Upper lobe of left lung (tissue), 4 donors: ENCODE data around the gene HNRNPR.

Source experiments
- CTCF ChIP-seq, 6 experiments: fragments of 450-650 bp in 4 of 6; fragments of 200-600 bp in 2 of 6; sonication (generic) in 2 of 6; IDR thresholded peaks; one replicate each; pipeline ENCODE4 v1.5.1; 2016 to 2019; ENCODE audit warnings: antibody characterized with exemption in 6 of 6
- EP300 ChIP-seq, 4 donors: sonication (generic); formaldehyde crosslinking; IDR thresholded peaks; one replicate each; pipeline ENCODE4 v1.5.1; 2017; ENCODE audit warnings: antibody characterized with exemption in 4 of 4, control low read depth in 2 of 4
- POLR2A ChIP-seq, 4 donors: fragments of 450-650 bp; IDR thresholded peaks; one replicate each; pipeline ENCODE4 v1.5.1; 2016 to 2017; ENCODE audit warnings: antibody characterized with exemption in 4 of 4, mild to moderate bottlenecking in 2 of 4
- POLR2AphosphoS5 ChIP-seq, 2 donors: sonication (generic); formaldehyde crosslinking; IDR thresholded peaks; one replicate each; pipeline ENCODE4 v1.5.1; 2017; ENCODE audit warnings: antibody characterized with exemption in 2 of 2

DNA sequence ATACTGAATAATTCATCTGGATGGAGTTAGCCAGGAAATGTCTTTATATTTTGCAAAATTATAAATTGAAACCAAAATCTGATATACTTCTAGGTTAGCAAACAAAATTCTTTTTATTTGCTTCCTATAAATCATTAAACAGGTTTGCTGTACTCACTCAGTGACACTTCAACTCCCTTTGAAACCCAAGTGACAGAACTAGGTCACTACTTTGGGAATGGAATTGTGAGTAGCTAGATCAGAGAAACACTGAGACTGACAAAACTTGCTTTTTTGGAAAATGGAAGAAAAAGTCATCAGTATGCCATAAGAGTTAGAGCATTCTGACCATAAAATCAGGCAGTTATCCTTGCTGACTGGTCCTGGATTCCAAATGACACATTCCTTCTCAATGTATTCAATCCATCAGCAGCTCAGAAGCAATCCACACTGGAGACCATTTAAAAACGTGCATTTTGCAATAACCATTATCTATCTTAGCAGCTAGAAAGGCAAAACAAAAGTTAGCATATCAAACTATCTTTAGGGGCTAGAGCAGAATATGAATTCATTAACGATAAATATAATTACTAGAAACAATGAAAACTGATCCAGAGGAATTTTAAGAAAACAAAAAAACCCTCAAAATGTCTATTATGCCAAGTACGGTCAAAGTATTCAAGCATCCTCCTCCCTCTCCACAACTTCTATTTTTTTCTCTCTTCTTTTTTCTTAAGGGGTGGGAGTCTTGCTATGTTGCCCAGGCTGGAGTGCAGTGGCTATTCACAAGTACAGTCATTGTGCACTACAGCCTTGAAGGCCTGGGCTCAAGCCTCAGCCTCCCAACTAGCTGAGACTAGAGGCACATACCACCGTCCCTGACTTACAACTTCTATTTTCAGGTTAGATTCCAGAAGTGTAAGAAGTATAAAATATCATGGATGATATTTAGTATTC lies 60.1 kb downstream of the HNRNPR start:
- no peak for TF ChIP-seq EP300 (IDR thresholded peaks at IDR 0.05)
- TF ChIP-seq POLR2A (IDR thresholded peaks at IDR 0.05): no peak
- no peak for TF ChIP-seq CTCF (IDR thresholded peaks at IDR 0.05)
- no peak for TF ChIP-seq POLR2AphosphoS5 (IDR thresholded peaks at IDR 0.05)
